A375 (cell line): ENCODE measurements around the gene DBNDD1. TPM values are rescaled to one million over a fixed set of nuclear protein-coding genes. Genes with fewer than 3 reads are reported as not detected.

Experiments
- total RNA-seq: library from RNA; depleted of rRNA; stranded (reverse); fragments of >200 nt; shearing (Covaris generic); gene quantifications from 2 replicates; pipeline ENCODE4 v1.2.3, GENCODE V29; 2014; rRNA removed

The DBNDD1 gene, protein sequence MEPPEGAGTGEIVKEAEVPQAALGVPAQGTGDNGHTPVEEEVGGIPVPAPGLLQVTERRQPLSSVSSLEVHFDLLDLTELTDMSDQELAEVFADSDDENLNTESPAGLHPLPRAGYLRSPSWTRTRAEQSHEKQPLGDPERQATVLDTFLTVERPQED
- total RNA-seq: 8.2 and 10.7 TPM in 2 replicates

DNA sequence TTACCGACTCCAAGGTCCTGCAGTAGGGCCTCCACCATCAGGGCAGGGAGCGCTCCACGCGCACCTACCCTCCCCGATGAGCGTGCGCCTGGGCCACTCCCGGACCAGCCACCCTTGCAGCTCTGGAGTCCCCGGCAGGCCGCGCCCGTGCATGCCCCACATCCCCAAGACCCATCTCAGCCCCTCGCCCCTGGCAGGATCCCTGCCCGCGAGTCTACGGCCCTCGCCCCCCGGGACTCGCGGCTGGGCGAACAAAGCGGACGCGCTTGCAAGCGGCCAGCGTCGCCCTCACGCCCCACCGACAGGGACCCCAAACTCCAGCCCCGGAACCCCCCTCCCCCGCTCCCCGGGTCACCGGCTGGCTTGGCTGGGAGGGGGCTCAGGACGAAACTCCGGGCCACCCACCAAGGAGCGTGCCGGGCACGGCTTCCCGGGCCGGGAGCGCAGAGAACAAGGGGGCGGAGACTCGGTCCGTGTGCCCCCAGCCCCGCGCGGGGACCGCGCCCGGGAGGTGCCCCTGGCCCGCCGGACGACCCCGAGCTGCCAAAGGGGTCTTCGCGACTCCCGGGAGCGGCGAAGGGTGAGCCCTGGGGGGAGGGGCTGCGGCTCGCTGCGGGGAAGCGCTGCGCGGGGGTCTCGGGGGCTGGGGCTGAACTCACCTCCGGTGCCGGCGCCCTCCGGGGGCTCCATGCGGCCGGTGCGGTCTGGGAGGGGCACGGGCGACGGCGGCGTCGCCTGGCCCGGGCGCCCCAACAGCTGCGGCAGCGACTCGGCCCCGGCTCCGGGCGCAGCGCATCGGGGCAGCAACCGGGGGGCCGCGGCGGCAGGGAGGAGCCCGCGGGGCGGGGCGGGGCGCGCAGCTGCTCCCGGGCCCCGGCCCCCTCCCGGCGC, at the start of gene DBNDD1:
DBNDD1 (minus strand) TSS at position 805 of the 891 bp plus-strand sequence; CDS start at position 690, 115 bp downstream.

Other genes with a start within 250 kb of the DBNDD1 start
- 52.9 and 57.0 TPM in 2 replicates for gene FANCA, start 202.8 kb downstream of the DBNDD1 start, total RNA-seq
- gene SPIRE2, start 191.0 kb downstream of the DBNDD1 start, total RNA-seq: 7.6 and 11.8 TPM in 2 replicates
- 98.2 and 113 TPM in 2 replicates for gene TCF25, start 145.9 kb downstream of the DBNDD1 start, total RNA-seq
- 12.2 and 13.8 TPM in 2 replicates for gene MC1R, start 100.6 kb downstream of the DBNDD1 start, total RNA-seq
- gene TUBB3, start 96.1 kb downstream of the DBNDD1 start, total RNA-seq: 283 and 284 TPM in 2 replicates
- 107 and 111 TPM in 2 replicates for gene DEF8, start 70.7 kb downstream of the DBNDD1 start, total RNA-seq
- gene PRDM7, start 57.9 kb upstream of the DBNDD1 start, total RNA-seq: 0.05 TPM in 1 of 2 replicates, not detected in the other